Activated B cell treated with CpG ODN at 0.5 μM for 24 hours (primary cell): ENCODE results near the gene DBH. TPM values are rescaled to one million over a fixed set of nuclear protein-coding genes. Genes with fewer than 3 reads are reported as not detected.

Source experiments
- ATAC-seq: fragments of 200-7000 bp; cut with Tn5 transposase; one replicate; pipeline ENCODE4 v1.10.0; 2021; ENCODE audit warnings: low read depth, mild to moderate bottlenecking, moderate library complexity
- CTCF ChIA-PET: fragments of 350-600 bp; sonication (Branson Sonifier 250); formaldehyde crosslinking; loops from one replicate; lab custom pipeline; 2021; ENCODE audit warnings: antibody characterized with exemption; lab: Charles Lee
- POLR2A ChIA-PET: fragments of 350-600 bp; sonication (Branson Sonifier 250); formaldehyde crosslinking; loops from one replicate; lab custom pipeline; 2021; ENCODE audit warnings: antibody characterized with exemption; lab: Charles Lee
- DNase-seq: peaks from one replicate; pipeline ENCODE4 v3.0.0; 2022
- H3K27ac Mint-ChIP-seq: one replicate; pipeline ENCODE4 v1.8.0; 2020; ENCODE audit warnings: mixed read lengths
- H3K27me3 Mint-ChIP-seq: one replicate; pipeline ENCODE4 v1.8.0; 2021; ENCODE audit warnings: mixed read lengths
- H3K36me3 Mint-ChIP-seq: one replicate; pipeline ENCODE4 v1.8.0; 2021; ENCODE audit warnings: low read depth, mixed read lengths
- H3K4me1 Mint-ChIP-seq: one replicate; pipeline ENCODE4 v1.8.0; 2021; ENCODE audit warnings: mixed read lengths
- H3K4me3 Mint-ChIP-seq: one replicate; pipeline ENCODE4 v1.8.0; 2020; ENCODE audit warnings: mild to moderate bottlenecking, mixed read lengths
- H3K9me3 Mint-ChIP-seq: one replicate; pipeline ENCODE4 v1.8.0; 2020; ENCODE audit warnings: mixed read lengths
- CTCF ChIP-seq: fragments of 200-600 bp; IDR thresholded peaks from one replicate; pipeline ENCODE4 v1.8.0; 2022; ENCODE audit warnings: antibody characterized with exemption, mild to moderate bottlenecking
- intact Hi-C: fragments of 100-400 bp; cut with micrococcal nuclease; formaldehyde crosslinking; loops from one replicate; pipeline ENCODE4 v1.15.1; 2024
- total RNA-seq: library from RNA; stranded (reverse); gene quantifications from 2 replicates; pipeline ENCODE4 v1.2.3, GENCODE V29; 2022

Gene DBH
- total RNA-seq, 1 donor from 2014 or later = not detected

- H3K9me3 Mint-ChIP-seq = no peaks in the 10 kb centered on the region
- H3K4me3 Mint-ChIP-seq = no peak overlapping the region
- H3K27ac Mint-ChIP-seq = no peak overlapping the region
- ChIA-PET CTCF (no interaction called here), POLR2A (no interaction called here)
- intact Hi-C loops = no loop called here
- DNase-seq (no peak), ATAC-seq (no peak)
- H3K27me3 Mint-ChIP-seq = peaks cover 47% of the 10 kb centered on the region
- no peaks in the 10 kb centered on the region for H3K36me3 Mint-ChIP-seq
- H3K4me1 Mint-ChIP-seq = peaks cover 1% of the 10 kb centered on the region
- no peak for TF ChIP-seq CTCF
Measured at GRCh38 chr9:133655701-133656100, 19.5 kb downstream of the DBH start.

- Mint-ChIP-seq H3K9me3 (no peaks in the 10 kb centered on the region), H3K27me3 (peaks cover 44% of the 10 kb centered on the region), H3K4me3 (no peak overlapping the region), H3K4me1 (peaks cover 1% of the 10 kb centered on the region), H3K36me3 (no peaks in the 10 kb centered on the region), H3K27ac (no peak overlapping the region)
- no peak for DNase-seq
- no peak for ATAC-seq
- intact Hi-C loops = no loop called here
- POLR2A ChIA-PET = no interaction called here
- CTCF ChIA-PET = no interaction called here
- no peak for TF ChIP-seq CTCF
Measured at GRCh38 chr9:133656211-133657119, 20.3 kb downstream of the DBH start.

GRCh38 chr9:133657120-133657661 lies 21.0 kb downstream of the DBH start:
- DNase-seq (no peak), ATAC-seq (no peak)
- H3K27me3 Mint-ChIP-seq = peaks cover 44% of the 10 kb centered on the region
- intact Hi-C loops = no loop called here
- no peaks in the 10 kb centered on the region for H3K36me3 Mint-ChIP-seq
- ChIA-PET CTCF (no interaction called here), POLR2A (no interaction called here)
- H3K4me3 Mint-ChIP-seq = no peak overlapping the region
- peaks cover 1% of the 10 kb centered on the region for H3K4me1 Mint-ChIP-seq
- H3K27ac Mint-ChIP-seq = no peak overlapping the region
- no peaks in the 10 kb centered on the region for H3K9me3 Mint-ChIP-seq
- no peak for TF ChIP-seq CTCF

GRCh38 chr9:133658442-133659431 lies 22.6 kb downstream of the DBH start:
- no peak for ATAC-seq
- intact Hi-C loops = no loop called here
- Mint-ChIP-seq H3K27ac (no peak overlapping the region), H3K27me3 (peaks cover 44% of the 10 kb centered on the region), H3K36me3 (no peaks in the 10 kb centered on the region), H3K9me3 (no peaks in the 10 kb centered on the region), H3K4me3 (no peak overlapping the region), H3K4me1 (peaks cover 1% of the 10 kb centered on the region)
- POLR2A ChIA-PET = no interaction called here
- TF ChIP-seq CTCF = no peak
- no peak for DNase-seq
- CTCF ChIA-PET = no interaction called here
